Gastroesophageal sphincter (tissue), 3 donors: Measurements from ENCODE around the gene KCNN3.

Experiments
- CTCF ChIP-seq, 4 experiments: fragments of 200-600 bp in 2 of 4; fragments of 450-650 bp in 2 of 4; sonication (generic) in 1 of 4; IDR thresholded peaks; one replicate each; pipeline ENCODE4 v1.5.1; 2017 to 2019; ENCODE audit warnings: antibody characterized with exemption in 4 of 4, mild to moderate bottlenecking in 2 of 4, moderate library complexity in 2 of 4
- EP300 ChIP-seq: sonication (generic); formaldehyde crosslinking; IDR thresholded peaks from one replicate; pipeline ENCODE4 v1.6.1; 2017; ENCODE audit warnings: antibody characterized with exemption, mild to moderate bottlenecking
- POLR2A ChIP-seq, 2 donors: fragments of 450-650 bp; IDR thresholded peaks; one replicate each; pipeline ENCODE4 v1.6.1; 2017; ENCODE audit warnings: antibody characterized with exemption in 2 of 2, mild to moderate bottlenecking in 2 of 2, moderate library complexity in 1 of 2

GRCh38 chr1:154881820-154882535 is 11.9 kb upstream of the KCNN3 start:
- TF ChIP-seq POLR2A (IDR thresholded peaks at IDR 0.05) (no peak), CTCF (IDR thresholded peaks at IDR 0.05) (no peak), EP300 (no peak)
